Caco-2 (cell line): ENCODE measurements around the gene CENPT. TPM values are rescaled to one million over a fixed set of nuclear protein-coding genes. Genes with fewer than 3 reads are reported as not detected.
A peak's percentile ranks its signal among the peaks of the same experiment; 100 is the strongest.
"Not testable (repeated sequence)": the region's sequence is repeated elsewhere in the genome, so short reads cannot be mapped to it uniquely, and the experiment has no call there.

Experiments used
- BruUV-seq: library from RNA; stranded (reverse); fragments of 400-500 nt; replicated peaks from 2 replicates; lab custom pipeline; 2021; lab: Mats Ljungman, UMichigan
- CTCF ChIA-PET: fragments of 300-600 bp; sonication (Branson Sonifier 250); formaldehyde crosslinking; loops from one replicate; lab custom pipeline; 2022; ENCODE audit warnings: antibody characterized with exemption; lab: Charles Lee
- POLR2A ChIA-PET: fragments of 300-600 bp; sonication (Branson Sonifier 250); formaldehyde crosslinking; loops from one replicate; lab custom pipeline; 2022; ENCODE audit warnings: antibody characterized with exemption; lab: Charles Lee
- DNase-seq, 2 experiments: peaks; one replicate each; pipeline versions ENCODE4 v3.0.0 to v3.0.0-alpha.2; 2020 to 2022
- H3K27me3 ChIP-seq: replicated peaks from 2 replicates; pipeline ENCODE4 v1.6.0; 2011; ENCODE audit warnings: low read length; ENCODE audit not compliant: control insufficient read depth, insufficient read depth
- H3K36me3 ChIP-seq: 2 replicates; pipeline ENCODE4 v1.5.1; 2011; ENCODE audit warnings: low read length; ENCODE audit not compliant: control insufficient read depth, insufficient read depth
- H3K4me1 ChIP-seq: fragments of 250-450 bp; sonication (Bioruptor Pico); 2 replicates; pipeline ENCODE4 v1.5.1; 2020; ENCODE audit warnings: mild to moderate bottlenecking
- H3K4me3 ChIP-seq: 2 replicates; pipeline ENCODE4 v1.5.1; 2011; ENCODE audit warnings: low read depth, mild to moderate bottlenecking, control low read depth, low read length
- H3K9me3 ChIP-seq: fragments of 250-450 bp; sonication (Bioruptor Pico); 2 replicates; pipeline ENCODE4 v1.5.1; 2020; ENCODE audit warnings: mild to moderate bottlenecking, moderate library complexity
- H3K27ac Mint-ChIP-seq: one replicate; pipeline ENCODE4 v1.8.0; 2022; ENCODE audit warnings: mixed read lengths; ENCODE audit not compliant: unreplicated experiment
- H3K27me3 Mint-ChIP-seq: one replicate; pipeline ENCODE4 v1.8.0; 2022; ENCODE audit warnings: mixed read lengths; ENCODE audit not compliant: insufficient read depth, unreplicated experiment
- H3K36me3 Mint-ChIP-seq: one replicate; pipeline ENCODE4 v1.8.0; 2022; ENCODE audit warnings: mild to moderate bottlenecking, mixed read lengths; ENCODE audit not compliant: insufficient read depth, unreplicated experiment
- H3K4me1 Mint-ChIP-seq: one replicate; pipeline ENCODE4 v1.8.0; 2022; ENCODE audit warnings: low read depth, mixed read lengths; ENCODE audit not compliant: unreplicated experiment
- H3K4me3 Mint-ChIP-seq: one replicate; pipeline ENCODE4 v1.8.0; 2022; ENCODE audit warnings: mild to moderate bottlenecking, moderate library complexity, mixed read lengths; ENCODE audit not compliant: unreplicated experiment
- H3K9me3 Mint-ChIP-seq: one replicate; pipeline ENCODE4 v1.8.0; 2022; ENCODE audit warnings: mixed read lengths; ENCODE audit not compliant: unreplicated experiment
- CTCF ChIP-seq, 2 experiments: fragments of 200-600 bp in 1 of 2; IDR thresholded peaks; 1 replicate in 1 of 2; 2 replicates in 1 of 2; pipeline versions ENCODE4 v1.5.1 to v1.8.0; 2011 to 2022; ENCODE audit warnings: antibody characterized with exemption in 1 of 2, control low read depth in 1 of 2, inconsistent platforms in 1 of 2, low read depth in 1 of 2, low read length in 1 of 2, mild to moderate bottlenecking in 1 of 2, moderate library complexity in 1 of 2; ENCODE audit not compliant: insufficient read depth in 1 of 2, severe bottlenecking in 1 of 2, unreplicated experiment in 1 of 2
- intact Hi-C: fragments of 100-400 bp; cut with micrococcal nuclease; formaldehyde crosslinking; loops from one replicate; pipeline ENCODE4 v1.10.0; 2022; ENCODE audit not compliant: unreplicated experiment
- total RNA-seq: library from RNA; stranded (reverse); gene quantifications from 2 replicates; pipeline ENCODE4 v1.2.3, GENCODE V29; 2022

CENPT gene
- total RNA-seq, 1 experiment from 2014 or later = 80.1 TPM

- Histone ChIP-seq H3K36me3 (peaks cover 7% of the 10 kb centered on the region; the same call in 1 of the 2 replicates), H3K4me1 (no peaks in the 10 kb centered on the region), H3K27me3 (no peaks in the 10 kb centered on the region), H3K9me3 (no peaks in the 10 kb centered on the region), H3K4me3 (no peak overlapping the region)
- intact Hi-C loops = loop anchor here (2.0 kb wide), 1 partner anchor 18 kb away; the partner anchor contains the start of genes CENPT and NUTF2
- BruUV-seq = no TSS peak
- Mint-ChIP-seq H3K9me3 (no peaks in the 10 kb centered on the region), H3K4me3 (no peak overlapping the region), H3K4me1 (no peaks in the 10 kb centered on the region), H3K27ac (no peak overlapping the region), H3K27me3 (no peaks in the 10 kb centered on the region), H3K36me3 (peaks cover 92% of the 10 kb centered on the region)
- CTCF ChIA-PET = interaction anchor here (1.1 to 1.6 kb wide), 4 partner anchors 19 to 343 kb away, joined by 5 to 12 read pairs (median 10); partner anchors contain the start of gene NUTF2
- POLR2A ChIA-PET = interaction anchor here (1.6 kb wide), 1 partner anchor 19 kb away, joined by 9 read pairs; the partner anchor contains the start of gene NUTF2
- no peak for DNase-seq
- no peak for TF ChIP-seq CTCF (IDR thresholded peaks at IDR 0.05; ENCODE audit: insufficient read depth in 1 of 2, low read depth in 1 of 2, low read length in 1 of 2, severe bottlenecking in 1 of 2, unreplicated experiment in 1 of 2)
Observed at GRCh38 chr16:67864594-67864993, 17.1 kb upstream of the CENPT start.

GRCh38 chr16:67864044-67864443, 16.6 kb upstream of the CENPT start:
- not testable (repeated sequence) for H3K36me3 ChIP-seq, H3K27me3 ChIP-seq, DNase-seq, H3K4me3 ChIP-seq, H3K4me1 Mint-ChIP-seq, H3K9me3 Mint-ChIP-seq, H3K27me3 Mint-ChIP-seq, H3K27ac Mint-ChIP-seq, BruUV-seq, H3K4me1 ChIP-seq, H3K9me3 ChIP-seq, H3K4me3 Mint-ChIP-seq
- CTCF ChIA-PET = interaction anchor here (1.0 to 1.3 kb wide), 3 partner anchors 18 to 343 kb away, joined by 4 to 9 read pairs (median 5); no protein-coding TSS in a partner anchor
- peaks cover 92% of the 10 kb centered on the region for H3K36me3 Mint-ChIP-seq
- intact Hi-C loops = loop anchor here (2.0 kb wide), 1 partner anchor 17 kb away; the partner anchor contains the start of genes CENPT and NUTF2
- POLR2A ChIA-PET = interaction anchor here (0.8 kb wide), 1 partner anchor 18 kb away, joined by 4 read pairs; the partner anchor contains the start of gene NUTF2

- POLR2A ChIA-PET = interaction anchor here (0.8 kb wide), 1 partner anchor 17 kb away, joined by 4 read pairs; the partner anchor contains the start of gene NUTF2
- no TSS peak for BruUV-seq
- DNase-seq = no peak
- H3K36me3 Mint-ChIP-seq = peaks cover 94% of the 10 kb centered on the region
- CTCF ChIA-PET = interaction anchor here (1.0 to 1.2 kb wide), 4 partner anchors 17 to 342 kb away, joined by 4 to 9 read pairs (median 4); no protein-coding TSS in a partner anchor
- Histone ChIP-seq H3K27me3 (no peaks in the 10 kb centered on the region), H3K4me1 (peaks cover 5% of the 10 kb centered on the region), H3K36me3 (peaks cover 4% of the 10 kb centered on the region; the same call in 1 of the 2 replicates), H3K9me3 (no peaks in the 10 kb centered on the region), H3K4me3 (no peak overlapping the region)
- H3K27me3 Mint-ChIP-seq = no peaks in the 10 kb centered on the region
- peak overlapping the region; percentile 8 for H3K27ac Mint-ChIP-seq
- peaks cover 8% of the 10 kb centered on the region for H3K4me1 Mint-ChIP-seq
- no peak for TF ChIP-seq CTCF (IDR thresholded peaks at IDR 0.05; ENCODE audit: insufficient read depth in 1 of 2, low read depth in 1 of 2, low read length in 1 of 2, severe bottlenecking in 1 of 2, unreplicated experiment in 1 of 2)
- H3K9me3 Mint-ChIP-seq = no peaks in the 10 kb centered on the region
- intact Hi-C loops = no loop called here
- no peak overlapping the region for H3K4me3 Mint-ChIP-seq
Observed at GRCh38 chr16:67862623-67863583, 15.4 kb upstream of the CENPT start.
